Left lung (tissue), 14 donors: ENCODE measurements around the gene ATXN2. TPM values are rescaled to one million over a fixed set of nuclear protein-coding genes. Genes with fewer than 3 reads are reported as not detected.

Experiments
- ATAC-seq: fragments of 200-7000 bp; cut with Tn5 transposase; one replicate; pipeline ENCODE4 v1.9.1; 2020; ENCODE audit warnings: moderate library complexity
- DNase-seq, 4 donors: peaks; one replicate each; pipeline ENCODE4 v3.0.0-alpha.2; 2013 to 2020
- H3K27ac ChIP-seq, 2 donors: fragments of 200-600 bp; sonication (generic) in 1 of 2; one replicate each; pipeline versions ENCODE4 v1.5.0 to v1.8.0; 2020 to 2021
- H3K27me3 ChIP-seq, 2 donors: fragments of 200-600 bp; sonication (generic) in 1 of 2; one replicate each; pipeline versions ENCODE4 v1.5.0 to v1.8.0; 2020 to 2021
- H3K36me3 ChIP-seq, 2 donors: fragments of 200-600 bp; sonication (generic) in 1 of 2; one replicate each; pipeline versions ENCODE4 v1.5.0 to v1.8.0; 2020 to 2021
- H3K4me1 ChIP-seq, 2 donors: fragments of 200-600 bp; one replicate each; pipeline ENCODE4 v1.8.0; 2021
- H3K4me3 ChIP-seq, 2 donors: fragments of 200-600 bp; sonication (generic) in 1 of 2; one replicate each; pipeline versions ENCODE4 v1.5.0 to v1.8.0; 2020 to 2021; ENCODE audit warnings: mild to moderate bottlenecking in 1 of 2
- H3K9me3 ChIP-seq, 2 donors: fragments of 200-600 bp; sonication (generic) in 1 of 2; one replicate each; pipeline versions ENCODE4 v1.5.0 to v1.8.0; 2020 to 2021
- intact Hi-C, 2 donors: fragments of 100-400 bp; cut with DNase I; formaldehyde crosslinking; loops; one replicate each; pipeline versions ENCODE4 v1.11.2 to v1.14.2; 2022
- long read RNA-seq, 12 donors: library from polyadenylated mRNA in 2 of 12; unstranded in 2 of 12; transcript quantifications; one replicate each; pipeline ENCODE4 v2.0.0 and lab custom pipeline, GENCODE V29; 2019 to 2026
- polyA plus RNA-seq, 6 donors: library from polyadenylated mRNA; unstranded; fragments of 120-200 nt; gene quantifications; one replicate each; pipeline ENCODE4 v1.2.1, GENCODE V29; 2013; ENCODE audit not compliant: insufficient read length in 6 of 6
- total RNA-seq, 2 donors: library from RNA; stranded (reverse); fragmentation: NEBNext Ultra II Directional; extraction: Animal tissue kit (Norgen Biotek cat#: 25700); gene quantifications; one replicate each; pipeline ENCODE4 v1.2.1, GENCODE V29; 2021
- TF ChIP-seq, protein P1 (sequence below), 2 donors: fragments of 200-600 bp; sonication (generic) in 1 of 2; IDR thresholded peaks; one replicate each; pipeline versions ENCODE4 v1.5.0 to v1.8.0; 2021; ENCODE audit warnings: antibody characterized with exemption in 2 of 2
- donor health status: DM: no; HTN: yes; CAD: no.
- donor health status: DM: no; HTN: no; CAD: no.

Gene ATXN2, protein sequence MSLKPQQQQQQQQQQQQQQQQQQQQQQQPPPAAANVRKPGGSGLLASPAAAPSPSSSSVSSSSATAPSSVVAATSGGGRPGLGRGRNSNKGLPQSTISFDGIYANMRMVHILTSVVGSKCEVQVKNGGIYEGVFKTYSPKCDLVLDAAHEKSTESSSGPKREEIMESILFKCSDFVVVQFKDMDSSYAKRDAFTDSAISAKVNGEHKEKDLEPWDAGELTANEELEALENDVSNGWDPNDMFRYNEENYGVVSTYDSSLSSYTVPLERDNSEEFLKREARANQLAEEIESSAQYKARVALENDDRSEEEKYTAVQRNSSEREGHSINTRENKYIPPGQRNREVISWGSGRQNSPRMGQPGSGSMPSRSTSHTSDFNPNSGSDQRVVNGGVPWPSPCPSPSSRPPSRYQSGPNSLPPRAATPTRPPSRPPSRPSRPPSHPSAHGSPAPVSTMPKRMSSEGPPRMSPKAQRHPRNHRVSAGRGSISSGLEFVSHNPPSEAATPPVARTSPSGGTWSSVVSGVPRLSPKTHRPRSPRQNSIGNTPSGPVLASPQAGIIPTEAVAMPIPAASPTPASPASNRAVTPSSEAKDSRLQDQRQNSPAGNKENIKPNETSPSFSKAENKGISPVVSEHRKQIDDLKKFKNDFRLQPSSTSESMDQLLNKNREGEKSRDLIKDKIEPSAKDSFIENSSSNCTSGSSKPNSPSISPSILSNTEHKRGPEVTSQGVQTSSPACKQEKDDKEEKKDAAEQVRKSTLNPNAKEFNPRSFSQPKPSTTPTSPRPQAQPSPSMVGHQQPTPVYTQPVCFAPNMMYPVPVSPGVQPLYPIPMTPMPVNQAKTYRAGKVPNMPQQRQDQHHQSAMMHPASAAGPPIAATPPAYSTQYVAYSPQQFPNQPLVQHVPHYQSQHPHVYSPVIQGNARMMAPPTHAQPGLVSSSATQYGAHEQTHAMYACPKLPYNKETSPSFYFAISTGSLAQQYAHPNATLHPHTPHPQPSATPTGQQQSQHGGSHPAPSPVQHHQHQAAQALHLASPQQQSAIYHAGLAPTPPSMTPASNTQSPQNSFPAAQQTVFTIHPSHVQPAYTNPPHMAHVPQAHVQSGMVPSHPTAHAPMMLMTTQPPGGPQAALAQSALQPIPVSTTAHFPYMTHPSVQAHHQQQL
- 10 to 100 TPM; 60.9 to 63.3 TPM for total RNA-seq
- polyA plus RNA-seq, result 10 to 100 TPM; 64.1 to 90.2 (median 72.7) TPM
- long read RNA-seq, donor 1, full-length matches to known transcripts, result 3 of 22 reads
- long read RNA-seq, donor 1, partial matches to known transcripts, result 19 of 22 reads
- long read RNA-seq, donor 1, other reads (novel, unspliced or antisense), result 0 of 22 reads
- long read RNA-seq, donor 2, partial matches to known transcripts, result 0 of 9 reads
- long read RNA-seq, donor 2, other reads (novel, unspliced or antisense), result 0 of 9 reads
- long read RNA-seq, donor 3, full-length matches to known transcripts, result 4 of 4 reads
- long read RNA-seq, donor 3, partial matches to known transcripts, result 0 of 4 reads
- long read RNA-seq, donor 3, other reads (novel, unspliced or antisense), result 0 of 4 reads
- long read RNA-seq, donor 4, partial matches to known transcripts, result 11 of 14 reads
- long read RNA-seq, donor 4, other reads (novel, unspliced or antisense), result 3 of 14 reads
- long read RNA-seq, donor 5, full-length matches to known transcripts, result 3 of 16 reads
- long read RNA-seq, donor 5, partial matches to known transcripts, result 13 of 16 reads
- long read RNA-seq, donor 5, other reads (novel, unspliced or antisense), result 0 of 16 reads
- long read RNA-seq, donor 6, partial matches to known transcripts, result 0 of 3 reads
- long read RNA-seq, donor 6, other reads (novel, unspliced or antisense), result 0 of 3 reads
- long read RNA-seq, donor 7, partial matches to known transcripts, result 0 of 2 reads
- long read RNA-seq, donor 7, other reads (novel, unspliced or antisense), result 0 of 2 reads
- long read RNA-seq, donor 8, partial matches to known transcripts, result 0 of 1 reads
- long read RNA-seq, donor 8, other reads (novel, unspliced or antisense), result 0 of 1 reads
- long read RNA-seq, donor 9, result 0 reads
- long read RNA-seq, donor 10, partial matches to known transcripts, result 3 of 4 reads
- long read RNA-seq, donor 10, other reads (novel, unspliced or antisense), result 1 of 4 reads
- long read RNA-seq, donor 11, transcript ATXN2-211 (2 exons, 793 nt), result major isoform, 5 of 15 reads
- long read RNA-seq, donor 11, partial matches to known transcripts, result 0 of 15 reads
- long read RNA-seq, donor 11, other reads (novel, unspliced or antisense), result 0 of 15 reads
- long read RNA-seq, donor 12, partial matches to known transcripts, result 0 of 1 reads
- long read RNA-seq, donor 12, other reads (novel, unspliced or antisense), result 0 of 1 reads

DNA sequence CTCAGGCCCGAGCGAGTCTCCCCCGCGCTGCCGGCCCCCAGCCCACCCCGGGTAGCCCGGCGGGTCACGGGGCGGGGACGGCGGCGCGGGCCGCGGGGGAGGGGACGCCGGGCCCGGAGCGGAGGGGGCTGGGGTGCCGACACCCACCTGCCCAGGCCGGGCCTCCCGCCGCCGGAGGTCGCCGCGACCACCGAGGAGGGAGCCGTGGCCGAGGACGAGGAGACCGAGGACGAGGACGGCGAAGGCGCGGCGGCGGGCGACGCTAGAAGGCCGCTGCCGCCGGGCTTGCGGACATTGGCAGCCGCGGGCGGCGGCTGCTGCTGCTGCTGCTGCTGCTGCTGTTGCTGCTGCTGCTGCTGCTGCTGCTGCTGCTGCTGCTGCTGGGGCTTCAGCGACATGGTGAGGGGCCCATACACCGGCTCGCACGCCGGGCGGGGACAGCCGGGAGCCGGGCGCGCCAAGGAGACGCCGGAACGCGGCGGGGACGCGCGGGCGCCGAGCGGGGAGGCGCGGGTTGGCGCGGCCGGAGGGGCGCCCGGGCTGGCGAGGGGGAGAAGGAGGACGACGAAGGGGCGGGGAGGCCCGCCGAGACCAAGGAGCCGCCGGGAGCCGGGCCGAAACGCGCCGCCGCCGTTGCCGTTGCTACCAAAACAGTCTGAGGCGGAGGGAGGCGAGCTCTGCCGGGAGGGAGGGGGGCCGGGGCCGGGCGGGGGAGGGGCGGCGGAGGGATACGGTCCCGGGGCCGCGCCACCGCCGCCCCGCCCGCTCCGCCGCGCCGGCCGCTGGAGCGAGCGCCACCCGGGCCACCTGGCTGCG is at the start of gene ATXN2:
Gene ATXN2, minus strand, starts transcription at position 679 of the 816 bp plus-strand sequence. Its CDS starts 281 bp downstream, at position 398.
- Histone ChIP-seq H3K4me3 (peak within 1 kb of the TSS; percentile 94 to 99), H3K36me3 (no peaks in the 10 kb centered on the region), H3K9me3 (no peaks in the 10 kb centered on the region), H3K27me3 (no peaks in the 10 kb centered on the region), H3K27ac (peak within 1 kb of the TSS; percentile 94 to 96), H3K4me1 (peaks cover 6 to 37% of the 10 kb centered on the region in 2 donors)
- TF ChIP-seq, protein P1, sequence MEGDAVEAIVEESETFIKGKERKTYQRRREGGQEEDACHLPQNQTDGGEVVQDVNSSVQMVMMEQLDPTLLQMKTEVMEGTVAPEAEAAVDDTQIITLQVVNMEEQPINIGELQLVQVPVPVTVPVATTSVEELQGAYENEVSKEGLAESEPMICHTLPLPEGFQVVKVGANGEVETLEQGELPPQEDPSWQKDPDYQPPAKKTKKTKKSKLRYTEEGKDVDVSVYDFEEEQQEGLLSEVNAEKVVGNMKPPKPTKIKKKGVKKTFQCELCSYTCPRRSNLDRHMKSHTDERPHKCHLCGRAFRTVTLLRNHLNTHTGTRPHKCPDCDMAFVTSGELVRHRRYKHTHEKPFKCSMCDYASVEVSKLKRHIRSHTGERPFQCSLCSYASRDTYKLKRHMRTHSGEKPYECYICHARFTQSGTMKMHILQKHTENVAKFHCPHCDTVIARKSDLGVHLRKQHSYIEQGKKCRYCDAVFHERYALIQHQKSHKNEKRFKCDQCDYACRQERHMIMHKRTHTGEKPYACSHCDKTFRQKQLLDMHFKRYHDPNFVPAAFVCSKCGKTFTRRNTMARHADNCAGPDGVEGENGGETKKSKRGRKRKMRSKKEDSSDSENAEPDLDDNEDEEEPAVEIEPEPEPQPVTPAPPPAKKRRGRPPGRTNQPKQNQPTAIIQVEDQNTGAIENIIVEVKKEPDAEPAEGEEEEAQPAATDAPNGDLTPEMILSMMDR (IDR thresholded peaks at IDR 0.05), result no peak
- peak; percentile 53 for ATAC-seq
- DNase-seq, result peak in 3 of 4 donors; percentile 2 to 90 (median 66)
- intact Hi-C loops, result no loop called here

- H3K4me1 ChIP-seq, result no peaks in the 10 kb centered on the region
- no peak overlapping the region for H3K4me3 ChIP-seq
- H3K36me3 ChIP-seq, result peaks cover 0 to 96% of the 10 kb centered on the region in 2 donors
- DNase-seq (peak in 2 of 4 donors; percentile 49 to 54), ATAC-seq (peak; percentile 83)
- intact Hi-C loops, result no loop called here
- TF ChIP-seq, protein P1 (IDR thresholded peaks at IDR 0.05), result no peak
- peak overlapping the region; percentile 62 to 79 for H3K27ac ChIP-seq
- no peaks in the 10 kb centered on the region for H3K27me3 ChIP-seq
- no peaks in the 10 kb centered on the region for H3K9me3 ChIP-seq
Measured at GRCh38 chr12:111645433-111645832, 46.3 kb upstream of the ATXN2 start.

- ATAC-seq, result peak; percentile 48
- Histone ChIP-seq H3K27me3 (no peaks in the 10 kb centered on the region), H3K36me3 (peaks cover 0 to 78% of the 10 kb centered on the region in 2 donors)
Measured at GRCh38 chr12:111643427-111643826, 44.3 kb upstream of the ATXN2 start.

More at GRCh38 chr12:111643427-111643826, 44.3 kb upstream of the ATXN2 start:
- H3K4me1 ChIP-seq, result no peaks in the 10 kb centered on the region
- H3K9me3 ChIP-seq, result no peaks in the 10 kb centered on the region
- intact Hi-C loops, result no loop called here
- DNase-seq, result peak in 2 of 4 donors; percentile 43 to 44
- no peak overlapping the region for H3K4me3 ChIP-seq
- TF ChIP-seq, protein P1 (IDR thresholded peaks at IDR 0.05), result no peak
- H3K27ac ChIP-seq, result peak overlapping the region in 1 of 2 donors; percentile 79
